WTC11 (cell line): ENCODE results near the gene ZNF678. TPM values are rescaled to one million over a fixed set of nuclear protein-coding genes. Genes with fewer than 3 reads are reported as not detected.
A peak's percentile ranks its signal among the peaks of the same experiment; 100 is the strongest.
"Not testable (repeated sequence)": the region's sequence is repeated elsewhere in the genome, so short reads cannot be mapped to it uniquely, and the experiment has no call there.

Experiments
- ATAC-seq: fragments of 200-7000 bp; cut with Tn5 transposase; 2 replicates; pipeline ENCODE4 v1.10.0; 2021; ENCODE audit warnings: mild to moderate bottlenecking, moderate library complexity
- CTCF ChIA-PET: fragments of 300-600 bp; sonication (Branson Sonifier 250); formaldehyde crosslinking; loops from one replicate; lab custom pipeline; 2021; ENCODE audit warnings: antibody characterized with exemption; lab: Charles Lee
- POLR2A ChIA-PET: fragments of 350-600 bp; sonication (Branson Sonifier 250); formaldehyde crosslinking; loops from one replicate; lab custom pipeline; 2021; ENCODE audit warnings: antibody characterized with exemption; lab: Charles Lee
- DNase-seq: peaks from one replicate; pipeline ENCODE4 v3.0.0; 2021; ENCODE audit warnings: low spot score
- H3K27ac Mint-ChIP-seq: 2 replicates; pipeline ENCODE4 v1.8.0; 2021; ENCODE audit warnings: mixed read lengths
- H3K27me3 Mint-ChIP-seq: 2 replicates; pipeline ENCODE4 v1.8.0; 2021; ENCODE audit warnings: low read depth, mild to moderate bottlenecking, moderate library complexity, mixed read lengths
- H3K36me3 Mint-ChIP-seq: 2 replicates; pipeline ENCODE4 v1.8.0; 2021; ENCODE audit warnings: mixed read lengths
- H3K4me1 Mint-ChIP-seq: 2 replicates; pipeline ENCODE4 v1.8.0; 2022; ENCODE audit warnings: mixed read lengths
- H3K4me3 Mint-ChIP-seq: 2 replicates; pipeline ENCODE4 v1.8.0; 2021; ENCODE audit warnings: mild to moderate bottlenecking, moderate library complexity, mixed read lengths
- H3K9me3 Mint-ChIP-seq: 2 replicates; pipeline ENCODE4 v1.8.0; 2021; ENCODE audit warnings: mixed read lengths
- CREB1 ChIP-seq: sonication (generic); formaldehyde crosslinking; IDR thresholded peaks from 2 replicates; pipeline ENCODE4 v1.8.0; 2023; ENCODE audit warnings: mild to moderate bottlenecking, missing genetic modification reagents
- HMGA2 ChIP-seq: fragments of 250-450 bp; sonication (Bioruptor Pico); IDR thresholded peaks from 2 replicates; pipeline ENCODE4 v1.4.0; 2021; ENCODE audit warnings: mild to moderate bottlenecking, moderate library complexity
- JAZF1 ChIP-seq: fragments of 250-450 bp; sonication (Bioruptor Pico); IDR thresholded peaks from 2 replicates; pipeline ENCODE4 v1.9.0; 2021; ENCODE audit warnings: moderate library complexity, mild to moderate bottlenecking, inconsistent platforms
- SMAD3 ChIP-seq: sonication (generic); formaldehyde crosslinking; IDR thresholded peaks from 2 replicates; pipeline ENCODE4 v1.8.0; 2022; ENCODE audit warnings: missing genetic modification reagents, mild to moderate bottlenecking, borderline replicate concordance
- ZBTB21 ChIP-seq: sonication (generic); formaldehyde crosslinking; IDR thresholded peaks from 2 replicates; pipeline ENCODE4 v1.8.1; 2023; ENCODE audit warnings: mild to moderate bottlenecking, missing genetic modification reagents, borderline replicate concordance
- ZNF121 ChIP-seq: sonication (generic); formaldehyde crosslinking; IDR thresholded peaks from 2 replicates; pipeline ENCODE4 v1.8.0; 2023; ENCODE audit warnings: missing genetic modification reagents
- total RNA-seq: library from RNA; stranded (reverse); gene quantifications from 3 replicates; pipeline ENCODE4 v1.2.3, GENCODE V29; 2021
- TF ChIP-seq, protein P1 (sequence below): fragments of 250-450 bp; sonication (Bioruptor Pico); IDR thresholded peaks from 2 replicates; pipeline ENCODE4 v1.9.0; 2021; ENCODE audit warnings: moderate library complexity, mild to moderate bottlenecking, inconsistent platforms, borderline replicate concordance
- TF ChIP-seq, protein P2 (sequence below): sonication (generic); formaldehyde crosslinking; IDR thresholded peaks from 2 replicates; pipeline ENCODE4 v1.8.1; 2022; ENCODE audit warnings: missing genetic modification reagents, borderline replicate concordance
- TF ChIP-seq, protein P3 (sequence below): fragments of 250-450 bp; sonication (Bioruptor Pico); IDR thresholded peaks from 2 replicates; pipeline ENCODE4 v1.8.0; 2021; ENCODE audit warnings: mild to moderate bottlenecking
- TF ChIP-seq, protein P4 (sequence below): sonication (generic); formaldehyde crosslinking; IDR thresholded peaks from 2 replicates; pipeline ENCODE4 v1.8.1; 2023; ENCODE audit warnings: mild to moderate bottlenecking, moderate library complexity, missing genetic modification reagents
- TF ChIP-seq, protein P5 (sequence below): sonication (generic); formaldehyde crosslinking; conservative IDR thresholded peaks from 2 replicates; pipeline ENCODE4 v1.8.1; 2022; ENCODE audit warnings: mild to moderate bottlenecking, missing genetic modification reagents
- TF ChIP-seq, protein P6 (sequence below): sonication (generic); formaldehyde crosslinking; IDR thresholded peaks from 2 replicates; pipeline ENCODE4 v1.8.0; 2022; ENCODE audit warnings: missing genetic modification reagents
- TF ChIP-seq, protein P7 (sequence below): sonication (generic); formaldehyde crosslinking; IDR thresholded peaks from 2 replicates; pipeline ENCODE4 v1.8.1; 2023; ENCODE audit warnings: mild to moderate bottlenecking, missing genetic modification reagents, moderate library complexity

ZNF678 gene
- total RNA-seq, 1 experiment from 2014 or later: 28.9 TPM

DNA sequence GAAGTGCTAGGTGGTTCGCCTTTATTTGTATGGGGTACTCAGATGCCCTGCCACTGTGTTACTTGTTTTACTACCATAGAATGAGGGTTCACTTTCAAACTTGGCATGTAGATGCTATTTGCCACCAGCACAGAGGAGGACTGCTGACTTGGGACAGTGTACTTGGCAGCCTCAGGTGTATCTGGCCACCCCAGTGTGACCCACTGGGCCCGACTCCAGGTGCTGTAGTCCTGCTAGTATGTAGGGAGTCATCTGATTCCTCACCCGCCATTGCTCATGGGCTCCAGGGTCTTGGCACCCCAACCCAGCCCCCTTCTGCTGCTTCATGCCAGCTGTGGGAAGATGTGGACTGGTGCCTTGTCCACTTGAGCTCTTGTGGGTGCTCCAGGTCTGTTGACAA, 40.0 kb downstream of the ZNF678 start:
- POLR2A ChIA-PET: no interaction called here
- Mint-ChIP-seq H3K4me1 (peaks cover 24% of the 10 kb centered on the region), H3K36me3 (peaks cover 14% of the 10 kb centered on the region), H3K9me3 (peaks cover 27% of the 10 kb centered on the region), H3K27me3 (no peaks in the 10 kb centered on the region), H3K27ac (no peak overlapping the region), H3K4me3 (no peak overlapping the region)
- DNase-seq (no peak), ATAC-seq (no peak)
- TF ChIP-seq ZNF121 (CRISPR knock-in tag): 0 out of 2 replicates have a peak, but pooled peaks have one; percentile 25
- TF ChIP-seq, protein P1, sequence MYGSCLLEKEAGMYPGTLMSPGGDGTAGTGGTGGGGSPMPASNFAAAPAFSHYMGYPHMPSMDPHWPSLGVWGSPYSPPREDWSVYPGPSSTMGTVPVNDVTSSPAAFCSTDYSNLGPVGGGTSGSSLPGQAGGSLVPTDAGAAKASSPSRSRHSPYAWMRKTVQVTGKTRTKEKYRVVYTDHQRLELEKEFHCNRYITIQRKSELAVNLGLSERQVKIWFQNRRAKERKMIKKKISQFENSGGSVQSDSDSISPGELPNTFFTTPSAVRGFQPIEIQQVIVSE: no peak
- TF ChIP-seq, protein P2, sequence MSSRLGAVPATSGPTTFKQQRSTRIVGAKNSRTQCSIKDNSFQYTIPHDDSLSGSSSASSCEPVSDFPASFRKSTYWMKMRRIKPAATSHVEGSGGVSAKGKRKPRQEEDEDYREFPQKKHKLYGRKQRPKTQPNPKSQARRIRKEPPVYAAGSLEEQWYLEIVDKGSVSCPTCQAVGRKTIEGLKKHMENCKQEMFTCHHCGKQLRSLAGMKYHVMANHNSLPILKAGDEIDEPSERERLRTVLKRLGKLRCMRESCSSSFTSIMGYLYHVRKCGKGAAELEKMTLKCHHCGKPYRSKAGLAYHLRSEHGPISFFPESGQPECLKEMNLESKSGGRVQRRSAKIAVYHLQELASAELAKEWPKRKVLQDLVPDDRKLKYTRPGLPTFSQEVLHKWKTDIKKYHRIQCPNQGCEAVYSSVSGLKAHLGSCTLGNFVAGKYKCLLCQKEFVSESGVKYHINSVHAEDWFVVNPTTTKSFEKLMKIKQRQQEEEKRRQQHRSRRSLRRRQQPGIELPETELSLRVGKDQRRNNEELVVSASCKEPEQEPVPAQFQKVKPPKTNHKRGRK (CRISPR knock-in tag): no peak
- CTCF ChIA-PET: no interaction called here

DNA sequence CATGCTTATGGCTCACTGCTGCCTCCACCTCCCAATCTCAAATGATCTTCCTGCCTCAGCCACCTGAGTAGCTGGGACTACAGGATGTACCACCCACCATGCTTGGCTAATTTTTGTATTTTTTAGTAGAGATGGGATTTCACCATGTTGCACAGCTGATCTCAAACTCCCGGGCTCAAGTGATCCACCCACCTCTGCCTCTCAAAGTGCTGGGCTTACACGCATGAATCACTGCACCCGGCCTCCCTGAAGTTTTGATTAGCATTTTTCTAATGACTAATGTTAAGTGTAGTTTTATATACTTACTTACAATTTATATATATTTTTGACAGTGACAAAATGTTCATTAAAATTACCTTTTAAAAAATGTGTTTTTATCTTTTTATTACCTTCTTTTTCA, 41.1 kb downstream of the ZNF678 start:
- ChIA-PET POLR2A (no interaction called here), CTCF (no interaction called here)
- TF ChIP-seq, protein P3, sequence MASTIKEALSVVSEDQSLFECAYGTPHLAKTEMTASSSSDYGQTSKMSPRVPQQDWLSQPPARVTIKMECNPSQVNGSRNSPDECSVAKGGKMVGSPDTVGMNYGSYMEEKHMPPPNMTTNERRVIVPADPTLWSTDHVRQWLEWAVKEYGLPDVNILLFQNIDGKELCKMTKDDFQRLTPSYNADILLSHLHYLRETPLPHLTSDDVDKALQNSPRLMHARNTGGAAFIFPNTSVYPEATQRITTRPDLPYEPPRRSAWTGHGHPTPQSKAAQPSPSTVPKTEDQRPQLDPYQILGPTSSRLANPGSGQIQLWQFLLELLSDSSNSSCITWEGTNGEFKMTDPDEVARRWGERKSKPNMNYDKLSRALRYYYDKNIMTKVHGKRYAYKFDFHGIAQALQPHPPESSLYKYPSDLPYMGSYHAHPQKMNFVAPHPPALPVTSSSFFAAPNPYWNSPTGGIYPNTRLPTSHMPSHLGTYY (CRISPR knock-in tag): no peak
- TF ChIP-seq CREB1 (CRISPR knock-in tag) (no peak), SMAD3 (CRISPR knock-in tag) (no peak), ZBTB21 (CRISPR knock-in tag) (no peak), JAZF1 (CRISPR knock-in tag) (no peak), HMGA2 (CRISPR knock-in tag) (no peak)
- TF ChIP-seq, protein P4, sequence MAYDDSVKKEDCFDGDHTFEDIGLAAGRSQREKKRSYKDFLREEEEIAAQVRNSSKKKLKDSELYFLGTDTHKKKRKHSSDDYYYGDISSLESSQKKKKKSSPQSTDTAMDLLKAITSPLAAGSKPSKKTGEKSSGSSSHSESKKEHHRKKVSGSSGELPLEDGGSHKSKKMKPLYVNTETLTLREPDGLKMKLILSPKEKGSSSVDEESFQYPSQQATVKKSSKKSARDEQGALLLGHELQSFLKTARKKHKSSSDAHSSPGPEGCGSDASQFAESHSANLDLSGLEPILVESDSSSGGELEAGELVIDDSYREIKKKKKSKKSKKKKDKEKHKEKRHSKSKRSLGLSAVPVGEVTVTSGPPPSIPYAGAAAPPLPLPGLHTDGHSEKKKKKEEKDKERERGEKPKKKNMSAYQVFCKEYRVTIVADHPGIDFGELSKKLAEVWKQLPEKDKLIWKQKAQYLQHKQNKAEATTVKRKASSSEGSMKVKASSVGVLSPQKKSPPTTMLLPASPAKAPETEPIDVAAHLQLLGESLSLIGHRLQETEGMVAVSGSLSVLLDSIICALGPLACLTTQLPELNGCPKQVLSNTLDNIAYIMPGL (CRISPR knock-in tag): no peak
- TF ChIP-seq, protein P5, sequence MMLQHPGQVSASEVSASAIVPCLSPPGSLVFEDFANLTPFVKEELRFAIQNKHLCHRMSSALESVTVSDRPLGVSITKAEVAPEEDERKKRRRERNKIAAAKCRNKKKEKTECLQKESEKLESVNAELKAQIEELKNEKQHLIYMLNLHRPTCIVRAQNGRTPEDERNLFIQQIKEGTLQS (CRISPR knock-in tag): no peak
- TF ChIP-seq, protein P2 (CRISPR knock-in tag): no peak
- TF ChIP-seq, protein P6, sequence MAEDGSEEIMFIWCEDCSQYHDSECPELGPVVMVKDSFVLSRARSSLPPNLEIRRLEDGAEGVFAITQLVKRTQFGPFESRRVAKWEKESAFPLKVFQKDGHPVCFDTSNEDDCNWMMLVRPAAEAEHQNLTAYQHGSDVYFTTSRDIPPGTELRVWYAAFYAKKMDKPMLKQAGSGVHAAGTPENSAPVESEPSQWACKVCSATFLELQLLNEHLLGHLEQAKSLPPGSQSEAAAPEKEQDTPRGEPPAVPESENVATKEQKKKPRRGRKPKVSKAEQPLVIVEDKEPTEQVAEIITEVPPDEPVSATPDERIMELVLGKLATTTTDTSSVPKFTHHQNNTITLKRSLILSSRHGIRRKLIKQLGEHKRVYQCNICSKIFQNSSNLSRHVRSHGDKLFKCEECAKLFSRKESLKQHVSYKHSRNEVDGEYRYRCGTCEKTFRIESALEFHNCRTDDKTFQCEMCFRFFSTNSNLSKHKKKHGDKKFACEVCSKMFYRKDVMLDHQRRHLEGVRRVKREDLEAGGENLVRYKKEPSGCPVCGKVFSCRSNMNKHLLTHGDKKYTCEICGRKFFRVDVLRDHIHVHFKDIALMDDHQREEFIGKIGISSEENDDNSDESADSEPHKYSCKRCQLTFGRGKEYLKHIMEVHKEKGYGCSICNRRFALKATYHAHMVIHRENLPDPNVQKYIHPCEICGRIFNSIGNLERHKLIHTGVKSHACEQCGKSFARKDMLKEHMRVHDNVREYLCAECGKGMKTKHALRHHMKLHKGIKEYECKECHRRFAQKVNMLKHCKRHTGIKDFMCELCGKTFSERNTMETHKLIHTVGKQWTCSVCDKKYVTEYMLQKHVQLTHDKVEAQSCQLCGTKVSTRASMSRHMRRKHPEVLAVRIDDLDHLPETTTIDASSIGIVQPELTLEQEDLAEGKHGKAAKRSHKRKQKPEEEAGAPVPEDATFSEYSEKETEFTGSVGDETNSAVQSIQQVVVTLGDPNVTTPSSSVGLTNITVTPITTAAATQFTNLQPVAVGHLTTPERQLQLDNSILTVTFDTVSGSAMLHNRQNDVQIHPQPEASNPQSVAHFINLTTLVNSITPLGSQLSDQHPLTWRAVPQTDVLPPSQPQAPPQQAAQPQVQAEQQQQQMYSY (CRISPR knock-in tag): no peak
- TF ChIP-seq, protein P7, sequence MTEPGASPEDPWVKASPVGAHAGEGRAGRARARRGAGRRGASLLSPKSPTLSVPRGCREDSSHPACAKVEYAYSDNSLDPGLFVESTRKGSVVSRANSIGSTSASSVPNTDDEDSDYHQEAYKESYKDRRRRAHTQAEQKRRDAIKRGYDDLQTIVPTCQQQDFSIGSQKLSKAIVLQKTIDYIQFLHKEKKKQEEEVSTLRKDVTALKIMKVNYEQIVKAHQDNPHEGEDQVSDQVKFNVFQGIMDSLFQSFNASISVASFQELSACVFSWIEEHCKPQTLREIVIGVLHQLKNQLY (CRISPR knock-in tag): no peak
- Mint-ChIP-seq H3K9me3 (peaks cover 19% of the 10 kb centered on the region; the same call in 1 of the 2 replicates), H3K4me3 (no peak overlapping the region), H3K4me1 (peaks cover 24% of the 10 kb centered on the region), H3K36me3 (peaks cover 7% of the 10 kb centered on the region), H3K27me3 (no peaks in the 10 kb centered on the region), H3K27ac (no peak overlapping the region)
- no peak for ATAC-seq
- no peak for DNase-seq

DNA sequence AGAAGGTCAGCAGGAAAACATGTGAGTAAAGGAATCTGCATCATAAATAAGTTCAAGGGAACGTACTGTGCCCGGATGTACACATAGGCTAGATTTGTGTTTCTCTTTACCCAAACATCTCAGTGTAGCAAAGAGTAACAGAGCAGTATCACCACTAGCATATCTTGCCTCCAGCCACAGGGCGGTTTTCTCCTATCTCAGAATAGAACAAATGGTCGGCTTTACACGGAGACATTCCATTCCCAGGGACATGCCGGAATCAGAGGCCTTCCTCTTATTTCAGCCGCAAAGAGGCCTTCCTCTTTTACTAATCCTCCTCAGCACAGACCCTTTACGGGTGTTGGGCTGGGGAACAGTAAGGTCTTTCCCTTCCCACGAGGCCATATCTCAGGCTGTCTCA, 42.9 kb downstream of the ZNF678 start:
- CTCF ChIA-PET, ATAC-seq, H3K36me3 Mint-ChIP-seq, H3K27me3 Mint-ChIP-seq, DNase-seq, H3K4me3 Mint-ChIP-seq, POLR2A ChIA-PET: not testable (repeated sequence)
- Mint-ChIP-seq H3K27ac (peak overlapping the region; percentile 60), H3K9me3 (peaks cover 10% of the 10 kb centered on the region; the same call in 1 of the 2 replicates), H3K4me1 (peaks cover 24% of the 10 kb centered on the region)
